Psoas muscle (tissue), 8 donors: Measurements from ENCODE around the gene GNAZ. TPM values are rescaled to one million over a fixed set of nuclear protein-coding genes. Genes with fewer than 3 reads are reported as not detected.
"Not testable (repeated sequence)": the region's sequence is repeated elsewhere in the genome, so short reads cannot be mapped to it uniquely, and the experiment has no call there.

ENCODE experiments used
- ATAC-seq, 4 donors: fragments of 200-7000 bp; cut with Tn5 transposase; one replicate each; pipeline ENCODE4 v1.9.1; 2020; ENCODE audit warnings: moderate library complexity in 3 of 4, mild to moderate bottlenecking in 2 of 4
- DNase-seq, 2 donors: peaks; one replicate each; pipeline ENCODE4 v3.0.0-alpha.2; 2020
- H3K27ac ChIP-seq: fragments of 200-600 bp; one replicate; pipeline ENCODE4 v1.8.0; 2022
- H3K27me3 ChIP-seq, 3 donors: fragments of 200-600 bp in 1 of 3; one replicate each; pipeline versions ENCODE4 v1.6.1 to v1.8.0; 2013 to 2022; ENCODE audit warnings: low read length in 2 of 3, mild to moderate bottlenecking in 2 of 3, moderate library complexity in 1 of 3; ENCODE audit not compliant: insufficient read depth in 3 of 3
- H3K36me3 ChIP-seq, 2 donors: fragments of 200-600 bp in 1 of 2; one replicate each; pipeline versions ENCODE4 v1.6.1 to v1.8.0; 2013 to 2022; ENCODE audit warnings: low read depth in 1 of 2, mild to moderate bottlenecking in 1 of 2, moderate library complexity in 1 of 2; ENCODE audit not compliant: insufficient read depth in 1 of 2
- H3K4me1 ChIP-seq: fragments of 200-600 bp; one replicate; pipeline ENCODE4 v1.8.0; 2022
- H3K4me3 ChIP-seq: fragments of 200-600 bp; one replicate; pipeline ENCODE4 v1.8.0; 2022; ENCODE audit warnings: mild to moderate bottlenecking
- H3K9me3 ChIP-seq: fragments of 200-600 bp; one replicate; pipeline ENCODE4 v1.8.0; 2022
- CTCF ChIP-seq: fragments of 200-600 bp; IDR thresholded peaks from one replicate; pipeline ENCODE4 v1.8.0; 2022; ENCODE audit warnings: antibody characterized with exemption
- WGBS, 3 donors: extraction: QIAGEN DNeasy Blood & Tissue Kit; methylation state at CpG; one replicate each; pipeline versions ENCODE4 v1.1.6 to v1.1.7; 2013; 5-methylcytosine and 5-hydroxymethylcytosine counted together
- intact Hi-C, 2 donors: fragments of 100-400 bp; cut with DNase I; formaldehyde crosslinking; loops; one replicate each; pipeline versions ENCODE4 v1.11.0 to v1.14.2; 2022
- long read RNA-seq, 2 donors: library from polyadenylated mRNA; unstranded; transcript quantifications; one replicate each; pipeline ENCODE4 v2.0.0, GENCODE V29; 2021
- polyA plus RNA-seq, 3 donors: library from polyadenylated mRNA; stranded (reverse); fragments of 200-250 nt; gene quantifications; one replicate each; pipeline ENCODE4 v1.2.3, GENCODE V29; 2013
- total RNA-seq, 4 donors: library from RNA; stranded (reverse); fragmentation: NEBNext Ultra II Directional in 2 of 4; extraction: Animal tissue kit (Norgen Biotek cat#: 25700) in 2 of 4; gene quantifications; one replicate each; pipeline versions ENCODE4 v1.2.1 to v1.2.4, GENCODE V29; 2021 to 2023
- donor health status: healthy with polysubstance abuse.
- donor health status: DM: no; HTN: no; CAD: no; lungs with moderate emphysema.
- donor health status: Bipolar disorder and iron deficiency.
- donor health status: healthy.
- donor health status: DM: yes; HTN: yes; CAD: no.
- donor health status: DM: no; HTN: no; CAD: no.
- donor health status: DM: no; HTN: no; CAD: no.
- donor health status: DM: yes; HTN: yes; CAD: no.

Gene GNAZ
- total RNA-seq (1 to 10 TPM; 1.5 to 3.9 (median 1.9) TPM), polyA plus RNA-seq (1 to 10 TPM in 2 of 3 donors, under 1 TPM in 1; 0.99 to 2.2 (median 1.6) TPM)
- long read RNA-seq, donor 1, partial matches to known transcripts: 0 of 2 reads
- long read RNA-seq, donor 1, other reads (novel, unspliced or antisense): 0 of 2 reads
- long read RNA-seq, donor 2, partial matches to known transcripts: 1 of 6 reads
- long read RNA-seq, donor 2, other reads (novel, unspliced or antisense): 1 of 6 reads

DNA sequence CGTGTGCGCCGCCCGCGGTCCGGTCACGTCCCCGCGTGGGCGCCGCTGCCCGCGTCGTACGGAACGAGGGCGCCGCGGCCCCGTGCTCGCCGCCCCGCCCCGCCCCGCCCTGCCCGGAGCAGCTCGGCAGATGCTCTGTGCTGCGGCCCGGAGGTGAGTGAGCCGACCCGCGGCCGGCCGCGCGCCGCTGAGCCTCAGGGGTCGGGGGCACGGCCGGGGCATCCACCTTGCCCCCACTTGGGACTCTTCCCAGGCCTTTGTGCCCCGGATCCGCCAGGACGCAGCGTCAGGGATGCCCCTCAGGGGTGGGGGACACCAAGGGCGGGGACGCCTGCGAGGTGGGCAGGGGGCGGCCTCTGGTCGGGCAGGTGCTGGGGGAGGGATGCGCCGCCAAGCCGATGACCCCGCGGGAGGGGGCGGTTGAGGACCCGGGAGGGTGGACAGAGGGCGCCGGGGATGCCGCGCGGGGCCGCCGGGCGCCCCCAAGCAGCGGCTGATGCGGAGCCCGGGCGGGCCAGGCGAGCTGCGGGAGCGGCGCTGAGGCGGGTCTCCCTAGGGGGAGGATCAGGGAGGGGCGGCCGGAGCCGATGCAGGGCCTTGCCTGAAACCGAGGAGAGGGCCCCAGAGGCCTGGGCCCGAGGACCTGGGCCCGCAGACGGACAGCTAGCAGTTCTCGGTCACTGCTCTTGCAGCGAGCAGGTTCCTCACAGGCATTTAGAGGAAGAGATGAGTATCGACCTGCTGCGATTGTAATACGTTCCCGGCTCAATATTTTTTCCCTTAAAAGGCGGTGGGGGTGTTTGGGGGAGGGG lies at the start of gene GNAZ:
Gene GNAZ, plus strand, starts transcription at position 102 of the 812 bp plus-strand sequence. CDS start 25,177 bp downstream, outside the sequence.
- Histone ChIP-seq H3K27me3 (peaks cover 0 to 11% (median 2%) of the 10 kb centered on the region in 3 donors), H3K4me3 (peak within 1 kb of the TSS; percentile 62), H3K36me3 (no peaks in the 10 kb centered on the region), H3K4me1 (no peaks in the 10 kb centered on the region), H3K9me3 (no peaks in the 10 kb centered on the region), H3K27ac (no peak within 1 kb of the TSS)
- ATAC-seq (peak; percentile 16 to 30 (median 20)), DNase-seq (peak; percentile 36 to 59)
- 3 to 8% (median 4%) methylated on average over 40 to 85 of the region's 87 CpGs for WGBS, 3 donors
- intact Hi-C loops: no loop called here
- no peak for TF ChIP-seq CTCF

DNA sequence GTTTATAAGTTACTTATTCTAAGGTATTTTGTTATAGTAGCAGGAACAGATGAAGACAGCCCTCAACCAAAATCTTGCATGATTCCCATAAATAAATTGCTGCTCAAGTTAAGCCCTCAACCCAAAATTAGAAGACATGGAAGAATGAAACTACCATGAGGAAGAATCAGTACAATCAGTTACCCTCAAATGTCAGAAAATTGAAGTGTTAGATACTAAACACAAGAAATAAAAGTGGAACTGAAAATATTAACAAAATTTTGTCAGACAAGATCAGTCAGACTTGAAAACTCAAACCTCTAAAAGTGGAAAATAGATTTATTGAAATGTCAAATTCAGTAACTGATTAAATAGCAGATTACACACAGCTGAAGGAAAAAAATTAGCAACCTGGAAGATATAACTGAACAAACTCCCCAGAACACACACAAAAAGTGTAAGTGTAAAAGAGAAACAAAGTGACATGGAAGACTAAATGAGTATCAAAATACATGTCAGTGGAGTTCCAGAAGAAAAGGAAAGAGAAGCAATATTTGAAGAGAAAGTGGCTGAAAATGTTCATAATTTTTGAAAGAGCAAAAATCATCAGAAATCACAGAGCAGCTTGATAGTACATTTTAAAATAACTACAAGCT lies 49.5 kb upstream of the GNAZ start:
- Histone ChIP-seq H3K27me3 (no peaks in the 10 kb centered on the region), H3K9me3 (no peaks in the 10 kb centered on the region), H3K36me3 (no peaks in the 10 kb centered on the region), H3K4me1 (no peaks in the 10 kb centered on the region), H3K4me3 (no peak overlapping the region), H3K27ac (no peak overlapping the region)
- ATAC-seq (no peak), DNase-seq (no peak)
- intact Hi-C loops: no loop called here
- TF ChIP-seq CTCF: no peak

- H3K36me3 ChIP-seq, H3K4me1 ChIP-seq, H3K9me3 ChIP-seq, ATAC-seq, H3K27ac ChIP-seq, H3K27me3 ChIP-seq, intact Hi-C loops, H3K4me3 ChIP-seq, DNase-seq: not testable (repeated sequence)
- WGBS, 3 donors: 51 to 79% (median 68%) methylated on average over 3 of the region's 3 CpGs
These were observed 48.5 kb upstream of the GNAZ start for GRCh38 chr22:23021660-23022353.

DNA sequence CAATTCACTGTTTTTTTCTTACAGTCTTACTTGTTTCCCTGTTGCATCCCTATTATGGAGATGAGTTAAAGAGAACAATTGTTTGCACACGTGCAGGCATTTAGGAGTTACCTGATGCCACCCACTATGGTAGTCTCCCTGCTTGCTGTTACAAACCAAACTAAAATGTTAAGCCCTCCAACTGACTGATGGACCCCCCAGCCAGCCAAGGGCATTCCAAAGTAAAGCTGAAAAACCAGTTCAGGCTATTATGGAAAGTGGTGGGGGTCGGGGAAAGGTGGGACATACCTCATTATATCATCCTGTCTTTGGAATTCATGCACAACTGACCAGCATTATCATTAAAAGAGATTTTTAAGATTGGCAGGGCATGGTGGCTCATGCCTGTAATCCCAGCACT lies 47.0 kb upstream of the GNAZ start:
- intact Hi-C loops: no loop called here
- Histone ChIP-seq H3K36me3 (no peaks in the 10 kb centered on the region), H3K27me3 (no peaks in the 10 kb centered on the region), H3K4me1 (no peaks in the 10 kb centered on the region), H3K9me3 (no peaks in the 10 kb centered on the region), H3K4me3 (no peak overlapping the region), H3K27ac (no peak overlapping the region)
- no peak for TF ChIP-seq CTCF
- no peak for DNase-seq
- no peak for ATAC-seq
- 68 to 69% (median 69%) methylated on average over 2 of the region's 2 CpGs for WGBS, 3 donors
